DOHH2 (cell line): ENCODE measurements around the gene TMEM121B.

ENCODE experiments used
- H3F3A ChIP-seq: fragments of 200-600 bp; sonication (generic), shearing (Covaris generic); 2 replicates; pipeline ENCODE4 v1.6.0; 2016; ENCODE audit warnings: antibody characterized with exemption, mild to moderate bottlenecking; ENCODE audit not compliant: control insufficient read depth, insufficient read depth
- H3K27ac ChIP-seq: fragments of 200-600 bp; sonication (generic); 2 replicates; pipeline ENCODE4 v1.5.1; 2014; ENCODE audit warnings: low read depth, mild to moderate bottlenecking, low read length, moderate library complexity
- H3K27me3 ChIP-seq: fragments of 200-600 bp; sonication (generic); 2 replicates; pipeline ENCODE4 v1.6.1; 2014; ENCODE audit warnings: mild to moderate bottlenecking, low read length, mixed read lengths; ENCODE audit not compliant: control insufficient read depth
- H3K36me3 ChIP-seq: fragments of 200-600 bp; sonication (generic); 2 replicates; pipeline ENCODE4 v1.6.1; 2014; ENCODE audit warnings: mild to moderate bottlenecking, low read length, moderate library complexity, mixed read lengths; ENCODE audit not compliant: control insufficient read depth
- H3K4me1 ChIP-seq: fragments of 200-600 bp; sonication (generic); 2 replicates; pipeline ENCODE4 v1.6.1; 2014; ENCODE audit warnings: mild to moderate bottlenecking, low read length, mixed read lengths; ENCODE audit not compliant: control insufficient read depth
- H3K4me2 ChIP-seq: fragments of 200-600 bp; sonication (generic); 2 replicates; pipeline ENCODE4 v1.6.0; 2014; ENCODE audit warnings: mild to moderate bottlenecking, low read length, moderate library complexity
- H3K4me3 ChIP-seq: fragments of 200-600 bp; sonication (generic); 2 replicates; pipeline ENCODE4 v1.5.1; 2014; ENCODE audit warnings: mild to moderate bottlenecking, low read length, mixed read lengths
- H3K79me2 ChIP-seq: fragments of 200-600 bp; sonication (generic); 2 replicates; pipeline ENCODE4 v1.6.1; 2014; ENCODE audit warnings: mild to moderate bottlenecking, low read length, mixed read lengths; ENCODE audit not compliant: control insufficient read depth
- H3K9me2 ChIP-seq: fragments of 200-600 bp; sonication (generic); replicated peaks from 2 replicates; pipeline ENCODE4 v1.6.1; 2014; ENCODE audit warnings: mild to moderate bottlenecking, low read length, mixed read lengths; ENCODE audit not compliant: control insufficient read depth
- H3K9me3 ChIP-seq: fragments of 200-600 bp; sonication (generic); 2 replicates; pipeline ENCODE4 v1.6.1; 2014; ENCODE audit warnings: antibody characterized with exemption, low read length, mixed read lengths; ENCODE audit not compliant: control insufficient read depth, insufficient read depth
- H4K20me1 ChIP-seq: fragments of 200-600 bp; sonication (generic); 2 replicates; pipeline ENCODE4 v1.6.0; 2014; ENCODE audit warnings: low read depth, mild to moderate bottlenecking, antibody characterized with exemption, low read length, moderate library complexity; ENCODE audit not compliant: control insufficient read depth, insufficient read depth
- CTCF ChIP-seq: fragments of 200-600 bp; sonication (generic); IDR thresholded peaks from one replicate; pipeline ENCODE4 v1.5.1; 2014; ENCODE audit warnings: antibody characterized with exemption, mild to moderate bottlenecking, low read depth, low read length; ENCODE audit not compliant: poor library complexity, severe bottlenecking
- EZH2phosphoT487 ChIP-seq: fragments of 200-600 bp; sonication (generic); IDR thresholded peaks from 2 replicates; pipeline ENCODE4 v1.6.1; 2017; ENCODE audit warnings: borderline replicate concordance, mild to moderate bottlenecking, antibody characterized with exemption, low read length, moderate library complexity, mixed read lengths

Gene TMEM121B

GRCh38 chr22:17145021-17145680 is 24.0 kb upstream of the TMEM121B start:
- Histone ChIP-seq H3K9me2 (no peaks in the 10 kb centered on the region), H3K4me3 (no peak overlapping the region), H3K27ac (no peak overlapping the region), H3K4me1 (no peaks in the 10 kb centered on the region), H3K9me3 (no peaks in the 10 kb centered on the region), H3K79me2 (peaks cover 29% of the 10 kb centered on the region), H3F3A (no peaks in the 10 kb centered on the region), H4K20me1 (no peaks in the 10 kb centered on the region), H3K27me3 (no peaks in the 10 kb centered on the region), H3K4me2 (no peak overlapping the region), H3K36me3 (peaks cover 77% of the 10 kb centered on the region)
- TF ChIP-seq CTCF (no peak), EZH2phosphoT487 (no peak)

- no peaks in the 10 kb centered on the region for H3K27me3 ChIP-seq
- H3K79me2 ChIP-seq: peaks cover 16% of the 10 kb centered on the region
- H3K4me3 ChIP-seq: no peak overlapping the region
- H3K9me2 ChIP-seq: no peaks in the 10 kb centered on the region
- H3K9me3 ChIP-seq: no peaks in the 10 kb centered on the region
- TF ChIP-seq CTCF (no peak), EZH2phosphoT487 (no peak)
- no peaks in the 10 kb centered on the region for H3K4me1 ChIP-seq
- no peaks in the 10 kb centered on the region for H3F3A ChIP-seq
- H3K27ac ChIP-seq: no peak overlapping the region
- no peak overlapping the region for H3K4me2 ChIP-seq
- H4K20me1 ChIP-seq: no peaks in the 10 kb centered on the region
- peaks cover 76% of the 10 kb centered on the region for H3K36me3 ChIP-seq
Observed at GRCh38 chr22:17143826-17144225, 22.7 kb upstream of the TMEM121B start.

- H3K27me3 ChIP-seq: no peaks in the 10 kb centered on the region
- no peak for TF ChIP-seq CTCF
- TF ChIP-seq EZH2phosphoT487: no peak
- no peak overlapping the region for H3K4me2 ChIP-seq
- H3F3A ChIP-seq: no peaks in the 10 kb centered on the region
- no peaks in the 10 kb centered on the region for H3K4me1 ChIP-seq
- H3K9me2 ChIP-seq: no peaks in the 10 kb centered on the region
- peaks cover 9% of the 10 kb centered on the region for H3K79me2 ChIP-seq
- H4K20me1 ChIP-seq: no peaks in the 10 kb centered on the region
- no peaks in the 10 kb centered on the region for H3K9me3 ChIP-seq
- no peak overlapping the region for H3K27ac ChIP-seq
- no peak overlapping the region for H3K4me3 ChIP-seq
- H3K36me3 ChIP-seq: peaks cover 75% of the 10 kb centered on the region
Observed at GRCh38 chr22:17143101-17143500, 21.9 kb upstream of the TMEM121B start.
